Neural progenitor cell (in vitro differentiated cells): ENCODE measurements around the gene ELMO1. TPM values are rescaled to one million over a fixed set of nuclear protein-coding genes. Genes with fewer than 3 reads are reported as not detected.

Experiments
- DNase-seq: peaks from one replicate; pipeline ENCODE4 v3.0.0-alpha.2; 2016; ENCODE audit warnings: low spot score
- H2AFZ ChIP-seq: fragments of 200-600 bp; sonication (generic); replicated peaks from 2 replicates; pipeline ENCODE4 v1.6.1; 2016; ENCODE audit warnings: antibody characterized with exemption
- H3F3A ChIP-seq: fragments of 200-600 bp; sonication (generic); 2 replicates; pipeline ENCODE4 v1.6.1; 2016; ENCODE audit warnings: antibody characterized with exemption, low read depth
- H3K27ac ChIP-seq: fragments of 200-600 bp; sonication (generic); 2 replicates; pipeline ENCODE4 v1.5.1; 2016; ENCODE audit warnings: mild to moderate bottlenecking
- H3K27me3 ChIP-seq: fragments of 200-600 bp; sonication (generic); 2 replicates; pipeline ENCODE4 v1.6.1; 2016; ENCODE audit warnings: mild to moderate bottlenecking, moderate library complexity
- H3K36me3 ChIP-seq: fragments of 200-600 bp; sonication (generic); 2 replicates; pipeline ENCODE4 v1.5.1; 2016
- H3K4me1 ChIP-seq: fragments of 200-600 bp; sonication (generic); 2 replicates; pipeline ENCODE4 v1.6.1; 2016; ENCODE audit warnings: mixed run types
- H3K4me2 ChIP-seq: fragments of 200-600 bp; sonication (generic); 2 replicates; pipeline ENCODE4 v1.6.1; 2016
- H3K4me3 ChIP-seq: fragments of 200-600 bp; sonication (generic); 2 replicates; pipeline ENCODE4 v1.5.1; 2016
- H3K79me2 ChIP-seq: fragments of 200-600 bp; sonication (generic); 2 replicates; pipeline ENCODE4 v1.6.1; 2016; ENCODE audit warnings: low read depth
- H3K9ac ChIP-seq: fragments of 200-600 bp; sonication (generic); 2 replicates; pipeline ENCODE4 v1.6.1; 2016
- H3K9me3 ChIP-seq: fragments of 200-600 bp; sonication (generic); 2 replicates; pipeline ENCODE4 v1.5.1; 2016; ENCODE audit warnings: low read depth
- H4K20me1 ChIP-seq: fragments of 200-600 bp; sonication (generic); 2 replicates; pipeline ENCODE4 v1.6.1; 2016; ENCODE audit warnings: low read depth
- H3K27ac Mint-ChIP-seq: 3 replicates; pipeline ENCODE4 v1.8.0; 2021; ENCODE audit warnings: mixed read lengths
- H3K27me3 Mint-ChIP-seq: 2 replicates; pipeline ENCODE4 v1.8.0; 2022; ENCODE audit warnings: low read depth, mild to moderate bottlenecking, inconsistent platforms, moderate library complexity, mixed read lengths; ENCODE audit not compliant: insufficient read depth
- H3K36me3 Mint-ChIP-seq: 3 replicates; pipeline ENCODE4 v1.8.0; 2021; ENCODE audit warnings: mixed read lengths
- H3K4me1 Mint-ChIP-seq: 3 replicates; pipeline ENCODE4 v1.8.0; 2021; ENCODE audit warnings: mixed read lengths
- H3K4me3 Mint-ChIP-seq: 3 replicates; pipeline ENCODE4 v1.8.0; 2021; ENCODE audit warnings: mild to moderate bottlenecking, moderate library complexity, mixed read lengths
- H3K9me3 Mint-ChIP-seq: 3 replicates; pipeline ENCODE4 v1.8.0; 2020; ENCODE audit warnings: mixed read lengths
- CTCF ChIP-seq: fragments of 200-600 bp; sonication (generic); IDR thresholded peaks from 2 replicates; pipeline ENCODE4 v1.5.1; 2017; ENCODE audit warnings: antibody characterized with exemption, mild to moderate bottlenecking
- EZH2 ChIP-seq: fragments of 200-600 bp; sonication (generic); IDR thresholded peaks from 2 replicates; pipeline ENCODE4 v1.6.1; 2017; ENCODE audit warnings: antibody characterized with exemption, mild to moderate bottlenecking, moderate library complexity
- EZH2phosphoT487 ChIP-seq: fragments of 200-600 bp; sonication (generic); IDR thresholded peaks from 2 replicates; pipeline ENCODE4 v1.6.1; 2017; ENCODE audit warnings: antibody characterized with exemption
- total RNA-seq: library from RNA; depleted of rRNA; stranded (reverse); fragments of >200 nt; gene quantifications from 2 replicates; pipeline ENCODE4 v1.2.3, GENCODE V29; 2015; ENCODE audit warnings: low replicate concordance

Gene ELMO1
- total RNA-seq, 1 donor from 2014 or later: 22.0 TPM

GRCh38 chr7:36852931-36853330, 595.7 kb downstream of the ELMO1 start:
- peaks cover 2% of the 10 kb centered on the region for H3K9me3 Mint-ChIP-seq
- no peak overlapping the region for H3K4me3 Mint-ChIP-seq
- TF ChIP-seq CTCF (no peak), EZH2phosphoT487 (no peak), EZH2 (no peak)
- no peak overlapping the region for H3K4me2 ChIP-seq
- no peak overlapping the region for H3K4me3 ChIP-seq
- H3K27ac Mint-ChIP-seq: no peak overlapping the region
- H2AFZ ChIP-seq: no peak overlapping the region
- H3F3A ChIP-seq: no peaks in the 10 kb centered on the region
- no peaks in the 10 kb centered on the region for H3K9me3 ChIP-seq
- no peaks in the 10 kb centered on the region for H3K4me1 Mint-ChIP-seq
- H3K36me3 ChIP-seq: no peaks in the 10 kb centered on the region
- no peaks in the 10 kb centered on the region for H3K79me2 ChIP-seq
- no peaks in the 10 kb centered on the region for H3K27me3 Mint-ChIP-seq
- peaks cover 5% of the 10 kb centered on the region for H3K36me3 Mint-ChIP-seq
- no peak overlapping the region for H3K27ac ChIP-seq
- no peaks in the 10 kb centered on the region for H3K27me3 ChIP-seq
- no peak for DNase-seq
- H3K9ac ChIP-seq: no peak overlapping the region
- H3K4me1 ChIP-seq: peaks cover 4% of the 10 kb centered on the region
- H4K20me1 ChIP-seq: no peaks in the 10 kb centered on the region

- H3K9me3 Mint-ChIP-seq: peaks cover 6% of the 10 kb centered on the region
- H3K27ac Mint-ChIP-seq: no peak overlapping the region
- H2AFZ ChIP-seq: no peak overlapping the region
- H3K4me1 Mint-ChIP-seq: no peaks in the 10 kb centered on the region
- no peak overlapping the region for H3K4me2 ChIP-seq
- no peak overlapping the region for H3K4me3 Mint-ChIP-seq
- DNase-seq: no peak
- no peak overlapping the region for H3K9ac ChIP-seq
- no peaks in the 10 kb centered on the region for H3F3A ChIP-seq
- H4K20me1 ChIP-seq: no peaks in the 10 kb centered on the region
- H3K27me3 ChIP-seq: no peaks in the 10 kb centered on the region
- no peaks in the 10 kb centered on the region for H3K9me3 ChIP-seq
- no peak overlapping the region for H3K27ac ChIP-seq
- peaks cover 5% of the 10 kb centered on the region for H3K36me3 Mint-ChIP-seq
- no peaks in the 10 kb centered on the region for H3K4me1 ChIP-seq
- TF ChIP-seq EZH2phosphoT487 (no peak), CTCF (no peak), EZH2 (no peak)
- no peaks in the 10 kb centered on the region for H3K27me3 Mint-ChIP-seq
- H3K79me2 ChIP-seq: no peaks in the 10 kb centered on the region
- H3K36me3 ChIP-seq: no peaks in the 10 kb centered on the region
- H3K4me3 ChIP-seq: no peak overlapping the region
Observed at GRCh38 chr7:36852017-36852416, 596.6 kb downstream of the ELMO1 start.

GRCh38 chr7:36851382-36851781, 597.3 kb downstream of the ELMO1 start:
- no peaks in the 10 kb centered on the region for H3K4me1 ChIP-seq
- no peaks in the 10 kb centered on the region for H3K4me1 Mint-ChIP-seq
- H3K36me3 ChIP-seq: no peaks in the 10 kb centered on the region
- H3F3A ChIP-seq: no peaks in the 10 kb centered on the region
- no peak overlapping the region for H3K4me2 ChIP-seq
- H3K27me3 Mint-ChIP-seq: peaks cover 4% of the 10 kb centered on the region
- H4K20me1 ChIP-seq: no peaks in the 10 kb centered on the region
- no peaks in the 10 kb centered on the region for H3K9me3 ChIP-seq
- peaks cover 5% of the 10 kb centered on the region for H3K36me3 Mint-ChIP-seq
- H3K4me3 Mint-ChIP-seq: no peak overlapping the region
- no peak for TF ChIP-seq EZH2phosphoT487
- no peak for TF ChIP-seq EZH2
- TF ChIP-seq CTCF: no peak
- H3K4me3 ChIP-seq: no peak overlapping the region
- peaks cover 12% of the 10 kb centered on the region for H3K9me3 Mint-ChIP-seq
- no peak overlapping the region for H3K9ac ChIP-seq
- no peak overlapping the region for H3K27ac Mint-ChIP-seq
- no peak for DNase-seq
- no peak overlapping the region for H3K27ac ChIP-seq
- no peak overlapping the region for H2AFZ ChIP-seq
- H3K79me2 ChIP-seq: no peaks in the 10 kb centered on the region
- no peaks in the 10 kb centered on the region for H3K27me3 ChIP-seq

- Histone ChIP-seq H3K36me3 (no peaks in the 10 kb centered on the region), H3K4me1 (no peaks in the 10 kb centered on the region), H3K4me2 (no peak overlapping the region), H3K9me3 (no peaks in the 10 kb centered on the region), H4K20me1 (no peaks in the 10 kb centered on the region), H3K9ac (no peak overlapping the region), H3K4me3 (no peak overlapping the region), H3K27me3 (no peaks in the 10 kb centered on the region), H3K79me2 (no peaks in the 10 kb centered on the region), H2AFZ (no peak overlapping the region), H3K27ac (no peak overlapping the region), H3F3A (no peaks in the 10 kb centered on the region)
- Mint-ChIP-seq H3K4me1 (no peaks in the 10 kb centered on the region), H3K36me3 (peaks cover 2% of the 10 kb centered on the region), H3K4me3 (no peak overlapping the region), H3K27me3 (peaks cover 4% of the 10 kb centered on the region), H3K27ac (no peak overlapping the region), H3K9me3 (peaks cover 21% of the 10 kb centered on the region)
- DNase-seq: no peak
- TF ChIP-seq CTCF: no peak
- TF ChIP-seq EZH2: no peak
- no peak for TF ChIP-seq EZH2phosphoT487
Observed at GRCh38 chr7:36847946-36848345, 600.7 kb downstream of the ELMO1 start.
